ENCODE results near the gene MYL11. TPM values are rescaled to one million over a fixed set of nuclear protein-coding genes. Genes with fewer than 3 reads are reported as not detected.

MYL11 gene
- total RNA-seq, 4 donors from 2014 or later, result not detected

DNA sequence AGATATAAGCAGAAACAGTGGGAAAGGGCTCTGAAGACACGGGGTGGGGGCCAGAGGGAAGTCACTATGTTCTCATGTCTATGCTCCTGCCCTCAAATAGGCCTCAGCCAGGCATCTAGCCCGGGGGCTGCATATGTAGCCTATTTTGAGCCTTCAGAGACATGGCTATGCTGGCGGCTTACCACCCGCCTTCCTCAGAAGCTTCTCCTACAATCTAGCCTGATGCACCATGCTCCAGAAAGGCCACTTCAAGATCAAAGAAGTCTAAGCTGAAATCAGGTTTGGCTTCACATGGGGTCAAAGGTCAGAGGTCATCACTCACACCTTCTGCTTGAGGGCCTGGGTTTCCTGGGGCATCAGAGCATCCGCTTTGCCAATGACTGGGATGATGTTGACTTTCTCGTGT is 6.2 kb downstream of the MYL11 start:
- H3K36me3 ChIP-seq, result no peaks in the 10 kb centered on the region
- H3K9me3 ChIP-seq, result no peaks in the 10 kb centered on the region
- peaks cover 0 to 24% (median 22%) of the 10 kb centered on the region in 4 donors for H3K4me1 ChIP-seq
- H3K27ac ChIP-seq, result peak overlapping the region in 2 of 4 donors; percentile 76 to 92
- H3K27me3 ChIP-seq, result no peaks in the 10 kb centered on the region
- no peak for DNase-seq
- no peak for TF ChIP-seq POLR2A (IDR thresholded peaks at IDR 0.05)
- TF ChIP-seq, protein P1, sequence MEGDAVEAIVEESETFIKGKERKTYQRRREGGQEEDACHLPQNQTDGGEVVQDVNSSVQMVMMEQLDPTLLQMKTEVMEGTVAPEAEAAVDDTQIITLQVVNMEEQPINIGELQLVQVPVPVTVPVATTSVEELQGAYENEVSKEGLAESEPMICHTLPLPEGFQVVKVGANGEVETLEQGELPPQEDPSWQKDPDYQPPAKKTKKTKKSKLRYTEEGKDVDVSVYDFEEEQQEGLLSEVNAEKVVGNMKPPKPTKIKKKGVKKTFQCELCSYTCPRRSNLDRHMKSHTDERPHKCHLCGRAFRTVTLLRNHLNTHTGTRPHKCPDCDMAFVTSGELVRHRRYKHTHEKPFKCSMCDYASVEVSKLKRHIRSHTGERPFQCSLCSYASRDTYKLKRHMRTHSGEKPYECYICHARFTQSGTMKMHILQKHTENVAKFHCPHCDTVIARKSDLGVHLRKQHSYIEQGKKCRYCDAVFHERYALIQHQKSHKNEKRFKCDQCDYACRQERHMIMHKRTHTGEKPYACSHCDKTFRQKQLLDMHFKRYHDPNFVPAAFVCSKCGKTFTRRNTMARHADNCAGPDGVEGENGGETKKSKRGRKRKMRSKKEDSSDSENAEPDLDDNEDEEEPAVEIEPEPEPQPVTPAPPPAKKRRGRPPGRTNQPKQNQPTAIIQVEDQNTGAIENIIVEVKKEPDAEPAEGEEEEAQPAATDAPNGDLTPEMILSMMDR (IDR thresholded peaks at IDR 0.05), result no peak
- H3K4me3 ChIP-seq, result no peak overlapping the region

GRCh38 chr16:30381291-30382041 is 6.9 kb downstream of the MYL11 start:
- TF ChIP-seq POLR2A (IDR thresholded peaks at IDR 0.05), result no peak
- TF ChIP-seq, protein P1 (IDR thresholded peaks at IDR 0.05), result no peak
- peak overlapping the region; percentile 53 to 92 (median 74) for H3K27ac ChIP-seq
- DNase-seq, result no peak
- H3K4me1 ChIP-seq, result peaks cover 0 to 24% (median 22%) of the 10 kb centered on the region in 4 donors
- H3K36me3 ChIP-seq, result no peaks in the 10 kb centered on the region
- H3K27me3 ChIP-seq, result no peaks in the 10 kb centered on the region
- peak overlapping the region in 3 of 4 donors; percentile 37 to 46 (median 45) for H3K4me3 ChIP-seq
- H3K9me3 ChIP-seq, result no peaks in the 10 kb centered on the region

DNA sequence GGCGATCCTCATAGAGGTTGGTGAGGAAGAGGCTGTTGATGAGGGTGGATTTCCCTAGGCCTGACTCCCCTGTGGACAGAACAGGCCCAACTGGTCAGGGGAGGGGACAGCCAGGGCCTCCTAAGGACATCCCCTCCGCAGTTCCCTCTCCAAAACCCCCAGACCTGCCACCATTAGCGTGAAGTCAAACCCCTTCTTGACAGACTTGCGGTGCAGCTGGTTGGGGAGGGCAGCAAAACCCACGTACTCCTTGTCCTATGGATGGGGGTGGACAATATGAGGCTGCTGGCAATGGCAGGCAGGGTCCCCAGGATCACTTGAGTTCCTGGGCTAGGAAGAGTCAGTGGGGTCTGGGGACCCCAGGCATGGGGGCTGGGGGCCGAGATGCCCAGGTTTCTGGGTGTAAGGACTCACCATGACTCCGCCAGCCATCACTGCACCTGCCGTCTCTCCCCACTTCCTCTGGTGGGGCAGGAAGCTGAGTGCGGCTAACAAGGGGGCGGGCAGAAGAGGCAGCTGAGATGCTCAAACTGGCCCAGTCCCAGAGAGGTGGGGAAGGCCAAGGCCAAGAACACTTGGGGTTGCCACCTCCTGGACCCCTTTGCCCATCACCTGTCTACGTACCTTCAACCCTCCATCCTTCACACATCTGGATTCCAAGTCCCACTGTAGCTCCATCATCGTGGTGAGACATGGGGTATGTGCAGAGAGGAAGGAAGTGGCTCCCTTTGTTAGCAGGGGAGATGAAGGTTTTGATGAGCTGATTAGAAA is 7.7 kb downstream of the MYL11 start, which contains the start of gene SEPTIN1:
Gene SEPTIN1, minus strand, starts transcription at position 451 of the 771 bp plus-strand sequence. Its CDS starts 19 bp downstream, at position 432.
- H3K27ac ChIP-seq, result peak within 1 kb of the TSS; percentile 53 to 92 (median 74)
- peak within 1 kb of the TSS; percentile 28 to 46 (median 41) for H3K4me3 ChIP-seq
- H3K27me3 ChIP-seq, result no peaks in the 10 kb centered on the region

DNA sequence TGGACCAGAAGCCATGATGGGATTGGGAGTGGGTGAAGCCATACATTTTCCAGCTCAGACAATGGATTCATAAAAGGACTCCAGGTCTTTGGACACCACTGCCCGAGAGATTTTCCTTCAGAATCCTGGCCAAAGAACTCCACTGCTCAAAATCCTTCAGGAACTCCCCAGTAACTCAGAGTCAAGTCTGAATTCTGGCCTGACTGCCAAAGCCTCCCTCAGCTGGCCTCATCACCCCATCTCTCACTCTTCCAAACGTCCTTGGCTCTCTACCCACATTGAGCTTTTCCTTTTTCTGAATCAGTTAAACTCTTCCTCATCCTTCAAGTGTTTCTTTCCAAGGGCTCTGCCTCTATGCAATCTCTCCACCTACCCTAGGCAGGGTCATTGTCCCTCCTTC is 8.9 kb downstream of the MYL11 start:
- DNase-seq, result no peak

More for the DNA sequence above, 7.7 kb downstream of the MYL11 start, which contains the start of gene SEPTIN1:
- TF ChIP-seq, protein P1 (IDR thresholded peaks at IDR 0.05), result no peak
- no peak for TF ChIP-seq POLR2A (IDR thresholded peaks at IDR 0.05)
- Histone ChIP-seq H3K9me3 (no peaks in the 10 kb centered on the region), H3K4me1 (peaks cover 0 to 19% (median 19%) of the 10 kb centered on the region in 4 donors), H3K36me3 (no peaks in the 10 kb centered on the region)
- peak in 2 of 3 donors; percentile 88 for DNase-seq

DNA sequence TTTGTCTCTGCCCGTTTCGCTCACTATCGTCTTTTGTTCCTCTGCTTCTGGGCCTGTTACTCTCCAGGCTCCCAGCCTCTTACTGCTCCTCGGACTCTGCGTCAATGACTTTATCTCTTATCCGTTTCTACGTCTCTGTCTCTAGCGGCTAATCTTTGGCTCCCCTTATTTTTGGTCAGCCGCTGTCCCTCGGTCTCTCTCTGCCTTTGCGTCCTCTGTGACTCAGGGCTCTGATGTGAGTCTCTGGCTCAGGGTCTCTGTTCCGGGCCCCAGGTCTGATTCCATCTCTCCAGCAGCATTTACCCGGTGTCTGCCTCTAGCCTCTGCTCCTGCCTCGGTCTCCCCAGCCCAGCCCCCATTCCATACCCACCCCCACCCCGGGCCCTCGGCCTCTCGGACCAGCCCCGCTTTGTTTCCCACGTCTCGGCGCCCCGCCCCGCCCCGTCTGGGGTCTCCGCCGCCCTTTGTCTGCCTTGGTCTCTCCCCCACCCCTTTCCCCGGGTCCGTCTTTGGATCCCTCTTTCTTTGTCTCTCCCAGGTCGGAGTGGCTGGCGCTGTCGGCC is 20.1 kb downstream of the MYL11 start:
- no peaks in the 10 kb centered on the region for H3K9me3 ChIP-seq
- peaks cover 2 to 28% (median 9%) of the 10 kb centered on the region in 4 donors for H3K4me1 ChIP-seq
- peak overlapping the region; percentile 64 to 81 (median 73) for H3K27ac ChIP-seq
- H3K4me3 ChIP-seq, result peak overlapping the region; percentile 65 to 89 (median 74)
- no peak for DNase-seq
- H3K36me3 ChIP-seq, result peaks cover 0 to 15% (median 0%) of the 10 kb centered on the region in 3 donors
- H3K27me3 ChIP-seq, result no peaks in the 10 kb centered on the region
- TF ChIP-seq, protein P1 (IDR thresholded peaks at IDR 0.05), result no peak
- no peak for TF ChIP-seq POLR2A (IDR thresholded peaks at IDR 0.05)

More for the DNA sequence above, 8.9 kb downstream of the MYL11 start:
- no peaks in the 10 kb centered on the region for H3K9me3 ChIP-seq
- H3K4me1 ChIP-seq, result peaks cover 0 to 18% (median 16%) of the 10 kb centered on the region in 4 donors
- TF ChIP-seq, protein P1 (IDR thresholded peaks at IDR 0.05), result no peak
- TF ChIP-seq POLR2A (IDR thresholded peaks at IDR 0.05), result no peak
- H3K36me3 ChIP-seq, result no peaks in the 10 kb centered on the region
- no peak overlapping the region for H3K4me3 ChIP-seq
- peak overlapping the region in 3 of 4 donors; percentile 53 to 92 (median 73) for H3K27ac ChIP-seq
- H3K27me3 ChIP-seq, result no peaks in the 10 kb centered on the region

All from Peyer's patch (tissue), 4 donors.